HCT116 (cell line): ENCODE results near the gene SYDE2. TPM values are rescaled to one million over a fixed set of nuclear protein-coding genes. Genes with fewer than 3 reads are reported as not detected.

Experiments used
- ATAC-seq: fragments of 200-7000 bp; cut with Tn5 transposase; 2 replicates; pipeline ENCODE4 v1.9.1; 2020; ENCODE audit warnings: mild to moderate bottlenecking, moderate library complexity
- BruUV-seq: library from RNA; stranded (reverse); fragments of 400-500 nt; replicated peaks from 2 replicates; lab custom pipeline; 2021; lab: Mats Ljungman, UMichigan
- CTCF ChIA-PET: fragments of 300-600 bp; sonication (Branson Sonifier 250); formaldehyde crosslinking; loops from one replicate; lab custom pipeline; 2021; ENCODE audit warnings: antibody characterized with exemption; lab: Charles Lee
- POLR2A ChIA-PET: fragments of 300-600, 350-600 bp; sonication (Branson Sonifier 250); formaldehyde crosslinking; loops from one replicate; lab custom pipeline; 2021; ENCODE audit warnings: antibody characterized with exemption; lab: Charles Lee
- RAD21 ChIA-PET, 2 experiments: fragments of 300-600 bp; sonication (Branson Sonifier 250); formaldehyde crosslinking; loops; one replicate each; lab custom pipeline; 2023; ENCODE audit warnings: low total read pairs in 2 of 2; ENCODE audit not compliant: uncharacterized antibody in 2 of 2, unreplicated experiment in 2 of 2, low non-redundant PET in 1 of 2; lab: Charles Lee
- DNase-seq: peaks from one replicate; pipeline ENCODE4 v3.0.0-alpha.2; 2010; ENCODE audit warnings: low read depth, low spot score
- H2AFZ ChIP-seq: fragments of 200-600 bp; shearing (Covaris generic), sonication (generic); 2 replicates; pipeline ENCODE4 v1.6.1; 2017; ENCODE audit warnings: low read depth, mixed run types, mixed read lengths, antibody characterized with exemption, low read length; ENCODE audit not compliant: poor library complexity, severe bottlenecking
- H3K27ac ChIP-seq: 2 replicates; pipeline ENCODE4 v1.5.1; 2012; ENCODE audit warnings: low read depth, low read length
- H3K27me3 ChIP-seq: fragments of 200-600 bp; sonication (generic); 2 replicates; pipeline ENCODE4 v1.6.1; 2016; ENCODE audit warnings: mixed run types, low read length, mixed read lengths; ENCODE audit not compliant: insufficient read depth
- H3K36me3 ChIP-seq, 2 experiments: fragments of 200-500 bp in 1 of 2; fragments of 200-600 bp in 1 of 2; sonication (Bioruptor generic) in 1 of 2; sonication (generic) in 1 of 2; 2 replicates each; pipeline versions ENCODE4 v1.5.1 to v1.6.1; 2014 to 2016; ENCODE audit warnings: low read length in 2 of 2, inconsistent platforms in 1 of 2, mixed read lengths in 1 of 2, mixed run types in 1 of 2; ENCODE audit not compliant: insufficient read depth in 2 of 2, control insufficient read depth in 1 of 2
- H3K4me1 ChIP-seq, 2 experiments: fragments of 200-600 bp in 1 of 2; sonication (generic) in 1 of 2; 2 replicates each; pipeline versions ENCODE4 v1.5.1 to v1.6.1; 2012 to 2017; ENCODE audit warnings: low read length in 2 of 2, inconsistent platforms in 1 of 2, mild to moderate bottlenecking in 1 of 2, mixed read lengths in 1 of 2, mixed run types in 1 of 2, moderate library complexity in 1 of 2; ENCODE audit not compliant: insufficient read depth in 2 of 2, control insufficient read depth in 1 of 2
- H3K4me2 ChIP-seq: fragments of 200-600 bp; sonication (generic); 2 replicates; pipeline ENCODE4 v1.6.1; 2017; ENCODE audit warnings: mixed run types, low read length, mixed read lengths
- H3K4me3 ChIP-seq, 2 experiments: fragments of 200-600 bp in 1 of 2; sonication (generic) in 1 of 2; replicated peaks in 1 of 2; 2 replicates each; pipeline ENCODE4 v1.5.1; 2011 to 2016; ENCODE audit warnings: low read length in 2 of 2, control low read depth in 1 of 2, low read depth in 1 of 2, mild to moderate bottlenecking in 1 of 2, mixed read lengths in 1 of 2, mixed run types in 1 of 2
- H3K79me2 ChIP-seq: fragments of 200-600 bp; sonication (generic); 2 replicates; pipeline ENCODE4 v1.6.1; 2017; ENCODE audit warnings: mild to moderate bottlenecking, mixed run types, low read length, moderate library complexity, mixed read lengths; ENCODE audit not compliant: insufficient read depth
- H3K9ac ChIP-seq: fragments of 200-600 bp; sonication (generic); 2 replicates; pipeline ENCODE4 v1.6.1; 2016; ENCODE audit warnings: low read length, mixed read lengths
- H3K9me2 ChIP-seq: fragments of 200-600 bp; sonication (generic), shearing (Covaris generic); 2 replicates; pipeline ENCODE4 v1.6.1; 2017; ENCODE audit warnings: mixed run types, mild to moderate bottlenecking, moderate library complexity; ENCODE audit not compliant: insufficient read depth
- H3K9me3 ChIP-seq, 2 experiments: fragments of 200-500 bp in 1 of 2; fragments of 200-600 bp in 1 of 2; sonication (Bioruptor generic) in 1 of 2; sonication (generic) in 1 of 2; 2 replicates each; pipeline ENCODE4 v1.6.1; 2014 to 2017; ENCODE audit warnings: low read length in 2 of 2, mixed read lengths in 2 of 2, inconsistent platforms in 1 of 2, low read depth in 1 of 2, mild to moderate bottlenecking in 1 of 2, mixed run types in 1 of 2, moderate library complexity in 1 of 2; ENCODE audit not compliant: control insufficient read depth in 1 of 2, insufficient read depth in 1 of 2
- H4K20me1 ChIP-seq: fragments of 200-600 bp; sonication (generic), shearing (Covaris generic); 2 replicates; pipeline ENCODE4 v1.6.1; 2017; ENCODE audit warnings: mixed run types, mild to moderate bottlenecking, moderate library complexity; ENCODE audit not compliant: insufficient read depth
- CBX3 ChIP-seq: IDR thresholded peaks from 2 replicates; pipeline ENCODE4 v1.6.1; 2012; ENCODE audit warnings: low read depth
- CEBPB ChIP-seq: IDR thresholded peaks from 2 replicates; pipeline ENCODE4 v1.6.1; 2012; ENCODE audit warnings: low read depth
- ELF1 ChIP-seq: IDR thresholded peaks from 2 replicates; pipeline ENCODE4 v1.6.1; 2012; ENCODE audit warnings: low read depth, borderline replicate concordance
- EZH2 ChIP-seq: fragments of 200-600 bp; sonication (generic); IDR thresholded peaks from 2 replicates; pipeline ENCODE4 v1.6.1; 2017; ENCODE audit warnings: antibody characterized with exemption, mixed run types
- POLR2AphosphoS5 ChIP-seq: IDR thresholded peaks from 2 replicates; pipeline ENCODE4 v1.6.1; 2011; ENCODE audit warnings: mild to moderate bottlenecking, low read depth, low read length, moderate library complexity
- SRF ChIP-seq: IDR thresholded peaks from 2 replicates; pipeline ENCODE4 v1.6.1; 2012; ENCODE audit warnings: low read depth
- TCF7L2 ChIP-seq: IDR thresholded peaks from 2 replicates; pipeline ENCODE4 v1.7.0; 2011; ENCODE audit warnings: borderline replicate concordance, inconsistent platforms; ENCODE audit not compliant: insufficient read depth, insufficient read length; ENCODE audit errors: extremely low read depth
- YY1 ChIP-seq: IDR thresholded peaks from 2 replicates; pipeline ENCODE4 v1.6.1; 2011; ENCODE audit warnings: low read length, low read depth, moderate library complexity, mild to moderate bottlenecking; ENCODE audit not compliant: insufficient replicate concordance; ENCODE audit errors: extremely low read depth
- ZNF274 ChIP-seq: fragments of 200-500 bp; sonication (Bioruptor generic); IDR thresholded peaks from 2 replicates; pipeline ENCODE4 v1.6.1; 2014; ENCODE audit warnings: mild to moderate bottlenecking, low read depth, low read length, inconsistent platforms
- intact Hi-C: fragments of 100-400 bp; cut with micrococcal nuclease; formaldehyde crosslinking; loops from 2 replicates; pipeline ENCODE4 v1.10.0; 2022
- total RNA-seq: library from RNA; stranded (reverse); gene quantifications from one replicate; pipeline ENCODE4 v1.2.1, GENCODE V29; 2021; ENCODE audit not compliant: unreplicated experiment
- TF ChIP-seq, protein P1 (sequence below): IDR thresholded peaks from 2 replicates; pipeline ENCODE4 v1.6.1; 2012
- TF ChIP-seq, protein P2 (sequence below): IDR thresholded peaks from 2 replicates; pipeline ENCODE4 v1.6.1; 2012; ENCODE audit warnings: low read depth
- TF ChIP-seq, protein P3 (sequence below): IDR thresholded peaks from 2 replicates; pipeline ENCODE4 v1.6.1; 2012
- TF ChIP-seq, protein P4 (sequence below), 3 experiments: fragments of 200-600 bp in 1 of 3; sonication (generic) in 1 of 3; IDR thresholded peaks in 2 of 3; conservative IDR thresholded peaks in 1 of 3; 2 replicates each; pipeline ENCODE4 v1.5.1; 2012 to 2017; ENCODE audit warnings: low read depth in 2 of 3, low read length in 2 of 3, antibody characterized with exemption in 1 of 3, borderline replicate concordance in 1 of 3, control low read depth in 1 of 3, mild to moderate bottlenecking in 1 of 3, mixed read lengths in 1 of 3, mixed run types in 1 of 3, moderate library complexity in 1 of 3; ENCODE audit not compliant: insufficient read depth in 1 of 3

The SYDE2 gene
- total RNA-seq, 1 experiment from 2014 or later, result 5.3 TPM

DNA sequence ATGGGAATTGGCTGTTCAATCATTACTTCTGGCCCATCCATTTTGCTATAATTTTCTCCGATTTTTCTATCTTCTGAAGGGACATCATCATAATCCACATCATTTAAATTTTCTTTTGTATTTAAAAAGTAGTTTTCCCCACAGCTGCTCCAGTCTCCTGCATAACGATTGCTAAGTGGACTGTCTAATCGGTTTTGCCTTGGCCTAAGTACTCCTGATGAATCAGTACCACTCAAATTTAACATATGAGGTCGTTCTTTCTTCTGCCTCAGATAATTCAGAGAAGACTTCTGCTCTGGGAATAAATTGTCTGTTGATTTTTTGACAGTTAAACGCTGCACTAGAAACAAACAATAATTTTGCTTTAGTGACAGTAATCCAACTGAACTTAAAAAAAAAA lies 41.9 kb downstream of the SYDE2 start:
- TF ChIP-seq, protein P1, sequence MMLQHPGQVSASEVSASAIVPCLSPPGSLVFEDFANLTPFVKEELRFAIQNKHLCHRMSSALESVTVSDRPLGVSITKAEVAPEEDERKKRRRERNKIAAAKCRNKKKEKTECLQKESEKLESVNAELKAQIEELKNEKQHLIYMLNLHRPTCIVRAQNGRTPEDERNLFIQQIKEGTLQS, result no peak
- TF ChIP-seq, protein P2, sequence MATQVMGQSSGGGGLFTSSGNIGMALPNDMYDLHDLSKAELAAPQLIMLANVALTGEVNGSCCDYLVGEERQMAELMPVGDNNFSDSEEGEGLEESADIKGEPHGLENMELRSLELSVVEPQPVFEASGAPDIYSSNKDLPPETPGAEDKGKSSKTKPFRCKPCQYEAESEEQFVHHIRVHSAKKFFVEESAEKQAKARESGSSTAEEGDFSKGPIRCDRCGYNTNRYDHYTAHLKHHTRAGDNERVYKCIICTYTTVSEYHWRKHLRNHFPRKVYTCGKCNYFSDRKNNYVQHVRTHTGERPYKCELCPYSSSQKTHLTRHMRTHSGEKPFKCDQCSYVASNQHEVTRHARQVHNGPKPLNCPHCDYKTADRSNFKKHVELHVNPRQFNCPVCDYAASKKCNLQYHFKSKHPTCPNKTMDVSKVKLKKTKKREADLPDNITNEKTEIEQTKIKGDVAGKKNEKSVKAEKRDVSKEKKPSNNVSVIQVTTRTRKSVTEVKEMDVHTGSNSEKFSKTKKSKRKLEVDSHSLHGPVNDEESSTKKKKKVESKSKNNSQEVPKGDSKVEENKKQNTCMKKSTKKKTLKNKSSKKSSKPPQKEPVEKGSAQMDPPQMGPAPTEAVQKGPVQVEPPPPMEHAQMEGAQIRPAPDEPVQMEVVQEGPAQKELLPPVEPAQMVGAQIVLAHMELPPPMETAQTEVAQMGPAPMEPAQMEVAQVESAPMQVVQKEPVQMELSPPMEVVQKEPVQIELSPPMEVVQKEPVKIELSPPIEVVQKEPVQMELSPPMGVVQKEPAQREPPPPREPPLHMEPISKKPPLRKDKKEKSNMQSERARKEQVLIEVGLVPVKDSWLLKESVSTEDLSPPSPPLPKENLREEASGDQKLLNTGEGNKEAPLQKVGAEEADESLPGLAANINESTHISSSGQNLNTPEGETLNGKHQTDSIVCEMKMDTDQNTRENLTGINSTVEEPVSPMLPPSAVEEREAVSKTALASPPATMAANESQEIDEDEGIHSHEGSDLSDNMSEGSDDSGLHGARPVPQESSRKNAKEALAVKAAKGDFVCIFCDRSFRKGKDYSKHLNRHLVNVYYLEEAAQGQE, result no peak
- TF ChIP-seq, protein P3, sequence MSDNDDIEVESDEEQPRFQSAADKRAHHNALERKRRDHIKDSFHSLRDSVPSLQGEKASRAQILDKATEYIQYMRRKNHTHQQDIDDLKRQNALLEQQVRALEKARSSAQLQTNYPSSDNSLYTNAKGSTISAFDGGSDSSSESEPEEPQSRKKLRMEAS, result no peak
- TF ChIP-seq EZH2, result no peak
- TF ChIP-seq TCF7L2, result no peak
- no peak for TF ChIP-seq ELF1
- TF ChIP-seq, protein P4, sequence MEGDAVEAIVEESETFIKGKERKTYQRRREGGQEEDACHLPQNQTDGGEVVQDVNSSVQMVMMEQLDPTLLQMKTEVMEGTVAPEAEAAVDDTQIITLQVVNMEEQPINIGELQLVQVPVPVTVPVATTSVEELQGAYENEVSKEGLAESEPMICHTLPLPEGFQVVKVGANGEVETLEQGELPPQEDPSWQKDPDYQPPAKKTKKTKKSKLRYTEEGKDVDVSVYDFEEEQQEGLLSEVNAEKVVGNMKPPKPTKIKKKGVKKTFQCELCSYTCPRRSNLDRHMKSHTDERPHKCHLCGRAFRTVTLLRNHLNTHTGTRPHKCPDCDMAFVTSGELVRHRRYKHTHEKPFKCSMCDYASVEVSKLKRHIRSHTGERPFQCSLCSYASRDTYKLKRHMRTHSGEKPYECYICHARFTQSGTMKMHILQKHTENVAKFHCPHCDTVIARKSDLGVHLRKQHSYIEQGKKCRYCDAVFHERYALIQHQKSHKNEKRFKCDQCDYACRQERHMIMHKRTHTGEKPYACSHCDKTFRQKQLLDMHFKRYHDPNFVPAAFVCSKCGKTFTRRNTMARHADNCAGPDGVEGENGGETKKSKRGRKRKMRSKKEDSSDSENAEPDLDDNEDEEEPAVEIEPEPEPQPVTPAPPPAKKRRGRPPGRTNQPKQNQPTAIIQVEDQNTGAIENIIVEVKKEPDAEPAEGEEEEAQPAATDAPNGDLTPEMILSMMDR (IDR thresholded peaks at IDR 0.05 in 2 of 3, conservative IDR thresholded peaks at IDR 0.05 in 1 of 3; ENCODE audit: borderline replicate concordance in 1 of 3, insufficient read depth in 1 of 3, low read depth in 2 of 3, low read length in 2 of 3), result no peak
- TF ChIP-seq CEBPB, result no peak
- TF ChIP-seq POLR2AphosphoS5, result no peak
- no peak for TF ChIP-seq CBX3
- TF ChIP-seq YY1, result no peak
- TF ChIP-seq SRF, result no peak
- no peak for TF ChIP-seq ZNF274
- ChIA-PET CTCF (interaction anchor here (1.1 to 1.3 kb wide), 2 partner anchors 96 to 214 kb away, joined by 3 read pairs; no protein-coding TSS in a partner anchor), POLR2A (no interaction called here)

More for the DNA sequence above, 41.9 kb downstream of the SYDE2 start:
- H3K27me3 ChIP-seq, result no peaks in the 10 kb centered on the region
- no peak overlapping the region for H3K4me3 ChIP-seq
- no peak overlapping the region for H3K27ac ChIP-seq
- no TSS peak for BruUV-seq
- no peak overlapping the region for H2AFZ ChIP-seq
- intact Hi-C loops, result no loop called here
- H3K9me3 ChIP-seq, result no peaks in the 10 kb centered on the region
- RAD21 ChIA-PET, result no interaction called here
- H3K79me2 ChIP-seq, result no peaks in the 10 kb centered on the region
- no peak overlapping the region for H3K9ac ChIP-seq
- ATAC-seq (no peak), DNase-seq (no peak)
- H3K36me3 ChIP-seq, result no peaks in the 10 kb centered on the region
- no peaks in the 10 kb centered on the region for H3K4me1 ChIP-seq
- no peaks in the 10 kb centered on the region for H4K20me1 ChIP-seq
- H3K9me2 ChIP-seq, result no peaks in the 10 kb centered on the region
- H3K4me2 ChIP-seq, result no peak overlapping the region
